HG03571 (cell line): ENCODE data around the gene CCDC88C.

Source experiments
- ATAC-seq: cut with Tn5 transposase; IDR thresholded peaks from one replicate; pipeline ENCODE4 v1.9.1; 2021; ENCODE audit not compliant: unreplicated experiment

The CCDC88C gene

GRCh38 chr14:91329486-91330014 is 88.1 kb downstream of the CCDC88C start:
- ATAC-seq: no peak

- ATAC-seq: no peak
Measured at GRCh38 chr14:91328313-91329050, 89.1 kb downstream of the CCDC88C start.

- ATAC-seq: no peak
Measured at GRCh38 chr14:91327661-91328312, 89.8 kb downstream of the CCDC88C start.

- ATAC-seq: no peak
Measured at GRCh38 chr14:91327250-91327595, 90.4 kb downstream of the CCDC88C start.

GRCh38 chr14:91326514-91327249 is 90.9 kb downstream of the CCDC88C start:
- no peak for ATAC-seq

GRCh38 chr14:91324606-91325575 is 92.7 kb downstream of the CCDC88C start:
- no peak for ATAC-seq

GRCh38 chr14:91323671-91324605 is 93.7 kb downstream of the CCDC88C start:
- ATAC-seq: peak; percentile 51

GRCh38 chr14:91323031-91323430 is 94.6 kb downstream of the CCDC88C start:
- ATAC-seq: no peak

GRCh38 chr14:91322623-91323022 is 95.0 kb downstream of the CCDC88C start:
- no peak for ATAC-seq

GRCh38 chr14:91321131-91321530 is 96.5 kb downstream of the CCDC88C start:
- ATAC-seq: no peak

GRCh38 chr14:91320266-91320665 is 97.4 kb downstream of the CCDC88C start:
- no peak for ATAC-seq

GRCh38 chr14:91318911-91319310 is 98.7 kb downstream of the CCDC88C start:
- no peak for ATAC-seq

GRCh38 chr14:91317381-91318308 is 100.0 kb downstream of the CCDC88C start:
- ATAC-seq: no peak

- no peak for ATAC-seq
Measured at GRCh38 chr14:91316761-91317160, 100.9 kb downstream of the CCDC88C start.

GRCh38 chr14:91315844-91316267 is 101.8 kb downstream of the CCDC88C start:
- peak; percentile 81 for ATAC-seq

GRCh38 chr14:91313852-91314251 is 103.8 kb downstream of the CCDC88C start:
- ATAC-seq: no peak

GRCh38 chr14:91313154-91313850 is 104.3 kb downstream of the CCDC88C start:
- no peak for ATAC-seq

- ATAC-seq: no peak
Measured at GRCh38 chr14:91311284-91311662, 106.3 kb downstream of the CCDC88C start.
